ENCODE data around the gene SLC9A4. TPM values are rescaled to one million over a fixed set of nuclear protein-coding genes. Genes with fewer than 3 reads are reported as not detected.

Gene SLC9A4, protein sequence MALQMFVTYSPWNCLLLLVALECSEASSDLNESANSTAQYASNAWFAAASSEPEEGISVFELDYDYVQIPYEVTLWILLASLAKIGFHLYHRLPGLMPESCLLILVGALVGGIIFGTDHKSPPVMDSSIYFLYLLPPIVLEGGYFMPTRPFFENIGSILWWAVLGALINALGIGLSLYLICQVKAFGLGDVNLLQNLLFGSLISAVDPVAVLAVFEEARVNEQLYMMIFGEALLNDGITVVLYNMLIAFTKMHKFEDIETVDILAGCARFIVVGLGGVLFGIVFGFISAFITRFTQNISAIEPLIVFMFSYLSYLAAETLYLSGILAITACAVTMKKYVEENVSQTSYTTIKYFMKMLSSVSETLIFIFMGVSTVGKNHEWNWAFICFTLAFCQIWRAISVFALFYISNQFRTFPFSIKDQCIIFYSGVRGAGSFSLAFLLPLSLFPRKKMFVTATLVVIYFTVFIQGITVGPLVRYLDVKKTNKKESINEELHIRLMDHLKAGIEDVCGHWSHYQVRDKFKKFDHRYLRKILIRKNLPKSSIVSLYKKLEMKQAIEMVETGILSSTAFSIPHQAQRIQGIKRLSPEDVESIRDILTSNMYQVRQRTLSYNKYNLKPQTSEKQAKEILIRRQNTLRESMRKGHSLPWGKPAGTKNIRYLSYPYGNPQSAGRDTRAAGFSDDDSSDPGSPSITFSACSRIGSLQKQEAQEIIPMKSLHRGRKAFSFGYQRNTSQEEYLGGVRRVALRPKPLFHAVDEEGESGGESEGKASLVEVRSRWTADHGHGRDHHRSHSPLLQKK
- not detected for total RNA-seq
- long read RNA-seq, result 0 reads

DNA sequence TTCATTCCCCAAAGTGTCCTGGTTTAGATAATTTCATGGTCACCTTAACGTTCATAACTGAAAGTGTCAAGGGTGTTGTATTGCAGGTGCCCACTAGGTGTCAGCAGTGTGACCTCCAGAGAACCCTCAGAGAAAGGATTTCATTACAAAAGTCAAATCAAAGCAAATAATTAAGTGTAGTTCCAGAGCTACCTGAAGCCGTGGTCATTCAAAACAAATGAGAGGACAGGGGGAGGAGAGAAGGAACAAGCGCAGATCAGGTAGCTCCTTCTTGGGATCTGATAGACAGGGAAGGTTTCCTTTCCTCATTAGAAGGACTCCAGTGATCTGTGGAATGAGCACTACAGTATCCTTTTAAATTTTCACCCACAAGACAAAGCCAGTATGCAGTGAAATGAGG is at the start of gene SLC9A4:
TSS of gene SLC9A4 (plus strand) at position 207 of the 400 bp plus-strand sequence. CDS start 534 bp downstream, outside the sequence.
- ATAC-seq, result no peak
- intact Hi-C loops (cut with micrococcal nuclease), result loop anchor here (5.0 kb wide), 1 partner anchor 229 kb away; no protein-coding TSS in a partner anchor
- no peak for DNase-seq

DNA sequence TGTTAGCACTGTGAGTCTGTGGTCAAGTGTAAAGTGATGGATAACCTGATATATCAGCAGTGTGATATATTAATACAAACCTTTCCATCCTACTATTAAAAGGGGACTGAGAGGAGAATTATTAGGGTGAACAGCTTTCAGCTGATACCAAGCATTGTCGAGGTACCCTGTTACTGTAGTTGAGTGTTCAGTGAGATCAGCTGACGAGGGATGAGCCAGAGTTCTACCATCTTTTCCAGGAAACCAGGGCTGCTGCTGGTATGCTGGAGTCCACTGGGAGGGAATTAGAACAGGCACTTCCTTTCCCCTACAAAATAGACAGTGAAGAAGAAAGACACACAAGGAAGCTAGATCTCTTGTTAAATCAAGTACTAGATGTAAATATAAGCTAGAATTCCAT is 49.7 kb upstream of the SLC9A4 start:
- DNase-seq (no peak), ATAC-seq (no peak)
- intact Hi-C loops (cut with micrococcal nuclease), result no loop called here

DNA sequence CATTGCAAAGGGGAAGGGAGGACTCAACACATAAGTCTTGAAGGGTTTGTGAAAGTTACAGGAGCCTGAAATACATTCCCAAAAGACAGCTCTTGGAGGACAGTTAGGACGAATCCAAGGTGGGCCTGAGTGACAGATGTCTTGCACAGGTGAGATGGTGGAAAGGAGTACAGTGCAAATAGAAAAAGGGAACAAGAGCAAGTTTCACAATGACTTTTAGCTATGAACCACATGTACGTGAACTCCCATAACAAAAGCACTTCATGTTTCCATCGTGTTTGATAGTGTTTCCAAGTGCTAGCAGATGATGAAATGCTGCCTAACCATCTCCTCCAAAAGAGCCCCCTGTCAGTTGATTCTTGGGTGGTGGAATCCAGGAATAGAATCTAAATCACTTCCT is 48.3 kb upstream of the SLC9A4 start:
- ATAC-seq (no peak), DNase-seq (no peak)
- intact Hi-C loops (cut with micrococcal nuclease), result no loop called here

DNA sequence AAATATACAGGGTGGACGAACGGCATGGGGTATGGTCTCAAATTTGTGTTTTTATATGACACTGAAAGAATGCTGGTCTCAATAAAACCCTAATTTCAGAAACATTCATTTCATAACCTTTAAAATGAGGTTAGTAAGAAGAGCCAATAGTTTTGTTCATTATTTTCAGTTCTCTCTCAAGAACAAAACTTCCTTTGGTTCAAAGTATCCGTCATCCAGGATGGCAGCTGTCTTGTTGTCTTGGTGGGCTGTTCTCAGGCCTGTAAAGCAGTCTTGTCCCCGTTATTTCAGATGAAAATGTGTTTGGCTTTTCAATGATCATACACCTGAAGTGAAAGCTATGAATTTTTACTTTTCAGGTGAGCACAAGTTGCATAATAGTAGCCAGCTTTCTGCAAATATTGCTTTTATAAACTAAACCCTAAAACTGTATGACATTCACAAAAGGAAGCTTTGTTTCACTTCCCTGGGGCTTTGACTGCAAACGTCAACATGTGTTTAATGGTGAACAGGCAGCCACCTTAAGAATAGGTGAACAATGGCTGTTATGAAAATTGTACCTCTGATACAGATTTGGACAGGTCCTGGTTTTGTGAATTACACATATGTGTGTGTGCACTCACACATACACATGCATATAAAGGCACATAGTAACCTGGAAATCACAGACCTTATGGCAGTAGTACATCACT is 47.4 kb upstream of the SLC9A4 start:
- no peak for DNase-seq
- no peak for ATAC-seq
- intact Hi-C loops (cut with micrococcal nuclease), result no loop called here

DNA sequence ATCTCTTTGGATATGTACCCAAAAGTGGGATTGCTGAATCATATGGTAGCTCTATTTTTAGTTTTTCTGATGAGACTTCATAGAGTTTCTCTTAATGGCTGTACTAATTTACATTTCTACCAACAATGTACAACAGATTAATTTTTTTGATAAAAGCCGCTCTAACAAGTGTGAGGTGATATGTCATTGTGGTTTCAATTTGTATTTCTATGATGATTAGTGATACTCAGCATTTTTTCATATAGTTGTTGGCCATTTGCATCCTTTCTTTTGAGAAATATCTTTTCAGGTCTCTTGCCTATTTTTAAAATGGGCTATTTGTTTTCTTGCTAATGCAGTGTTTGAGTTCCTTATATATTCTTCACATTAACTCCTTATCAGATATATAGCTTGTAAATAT is 45.8 kb upstream of the SLC9A4 start:
- ATAC-seq, result no peak
- no peak for DNase-seq
- intact Hi-C loops (cut with micrococcal nuclease), result no loop called here

DNA sequence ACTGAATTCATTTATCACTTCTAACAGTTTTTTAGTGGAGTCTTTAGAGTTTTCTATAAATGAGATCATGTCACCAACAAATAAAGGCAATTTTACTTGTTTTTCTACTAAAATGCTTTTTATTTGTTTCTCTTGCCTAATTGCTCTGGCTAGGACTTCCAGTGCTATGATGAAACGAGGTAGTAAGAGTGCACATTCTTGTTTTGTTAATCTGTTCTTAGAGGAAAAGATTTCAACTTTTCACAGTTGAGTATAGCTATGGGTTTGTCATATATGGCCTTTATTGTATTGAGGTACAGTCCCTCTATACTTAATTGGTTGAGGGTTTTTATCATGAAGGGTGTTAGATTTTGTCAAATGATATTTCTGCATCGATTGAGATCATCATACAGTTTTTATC is 44.5 kb upstream of the SLC9A4 start:
- intact Hi-C loops (cut with micrococcal nuclease), result no loop called here
- ATAC-seq, result no peak
- no peak for DNase-seq

DNA sequence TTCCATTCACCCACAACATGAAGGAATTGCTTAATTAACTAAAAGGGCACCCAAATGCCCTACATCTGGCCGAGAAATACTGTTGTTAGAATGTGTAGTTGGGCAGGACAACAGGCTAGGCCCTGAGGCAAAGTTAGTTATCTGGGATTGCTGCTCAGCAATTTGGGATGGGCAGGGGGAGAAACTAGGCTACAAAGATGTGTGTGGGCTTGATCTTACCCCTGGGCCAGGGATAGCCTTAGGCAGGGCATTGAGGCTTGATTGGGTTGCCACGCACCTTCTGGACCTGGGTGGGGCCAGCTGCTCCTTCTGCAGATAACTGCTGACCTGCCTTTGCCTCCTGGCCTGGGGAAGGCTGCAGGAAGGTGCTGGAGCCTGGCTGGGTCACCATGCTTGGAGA is 40.6 kb upstream of the SLC9A4 start:
- no peak for ATAC-seq
- intact Hi-C loops (cut with micrococcal nuclease), result no loop called here
- no peak for DNase-seq

DNA sequence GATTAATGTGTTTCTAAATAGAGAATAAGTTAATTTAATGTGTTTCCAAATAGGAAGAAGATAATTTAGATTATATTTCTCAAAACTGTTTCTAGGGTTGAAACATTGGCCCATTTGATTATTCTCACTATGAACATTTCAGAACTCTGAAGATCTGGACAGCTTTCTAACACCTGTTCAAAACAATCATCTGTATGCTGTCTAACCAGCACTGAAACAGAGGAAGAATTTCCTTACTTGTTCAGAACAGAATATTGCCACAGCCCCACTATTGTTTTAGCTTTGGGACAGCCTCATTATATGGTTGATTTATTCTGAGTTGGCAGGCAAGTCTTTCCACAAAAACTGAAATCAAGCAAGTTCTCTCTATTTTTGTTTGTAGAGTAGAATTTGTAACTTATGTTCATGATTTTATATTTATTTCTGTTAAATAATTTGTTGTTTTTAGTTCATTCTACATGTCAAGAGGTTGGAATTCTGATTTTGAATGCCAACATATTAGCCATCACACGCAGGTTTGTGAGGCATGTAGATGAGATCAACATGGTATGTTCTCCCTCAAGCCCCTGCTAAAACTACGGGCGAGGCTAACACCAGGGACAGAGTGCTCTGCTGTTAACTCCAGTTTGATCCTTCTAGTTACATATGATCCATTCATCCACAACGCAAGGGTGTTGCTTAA is 38.9 kb upstream of the SLC9A4 start:
- DNase-seq (no peak), ATAC-seq (no peak)
- intact Hi-C loops (cut with micrococcal nuclease), result no loop called here

DNA sequence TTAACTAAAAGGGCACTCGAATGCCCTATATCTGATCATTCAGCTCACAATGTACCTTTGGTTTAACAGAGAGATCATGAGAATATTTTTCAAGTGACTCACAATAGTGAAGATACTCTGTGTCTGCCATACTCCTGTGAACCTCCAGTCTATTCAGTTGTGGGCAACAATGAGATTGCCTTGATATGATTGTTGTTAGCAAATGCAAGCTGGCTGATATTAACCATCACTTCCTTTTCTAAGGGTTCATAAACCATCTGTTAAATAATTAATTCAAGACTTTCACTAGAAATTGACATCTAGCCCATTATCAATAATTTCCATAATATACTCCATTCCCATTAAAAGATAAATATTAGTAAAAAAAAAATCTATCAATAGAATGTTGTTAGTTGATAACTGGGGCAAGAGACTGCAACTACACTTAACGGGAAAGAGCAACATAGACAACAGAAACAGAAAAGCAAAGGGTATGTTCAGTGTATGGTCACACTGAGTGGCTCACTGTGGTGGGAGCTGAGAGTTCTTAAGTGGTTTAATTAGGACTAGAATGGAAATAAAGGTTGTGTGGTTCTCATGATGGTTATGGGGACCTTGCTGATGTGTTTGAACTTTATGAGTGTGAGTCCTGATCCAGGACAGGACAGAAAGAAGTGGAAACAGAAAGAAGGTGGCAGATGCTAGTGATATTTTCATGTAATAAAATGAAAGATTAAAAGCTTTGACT is 38.2 kb upstream of the SLC9A4 start:
- ATAC-seq (no peak), DNase-seq (no peak)
- intact Hi-C loops (cut with micrococcal nuclease), result no loop called here

DNA sequence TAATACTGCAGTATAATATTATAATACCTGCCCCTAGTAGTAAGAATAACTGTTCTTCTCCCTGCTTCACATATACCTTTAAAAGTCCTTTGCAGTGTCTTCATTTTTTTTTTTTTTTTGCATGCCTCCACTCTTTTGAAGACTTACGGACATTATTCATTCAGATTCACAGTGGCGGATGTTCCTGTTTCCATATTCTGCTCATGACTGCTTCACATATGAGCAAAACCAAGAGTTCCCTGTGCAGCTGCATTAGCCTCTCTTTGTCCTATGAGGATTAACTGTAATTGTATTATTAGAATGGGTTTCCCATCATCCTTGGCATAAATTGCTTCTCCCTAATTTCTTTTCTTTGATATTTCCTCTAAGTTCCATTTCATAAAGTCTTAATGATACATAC is 37.3 kb upstream of the SLC9A4 start:
- no peak for ATAC-seq
- DNase-seq, result no peak
- intact Hi-C loops (cut with micrococcal nuclease), result no loop called here

DNA sequence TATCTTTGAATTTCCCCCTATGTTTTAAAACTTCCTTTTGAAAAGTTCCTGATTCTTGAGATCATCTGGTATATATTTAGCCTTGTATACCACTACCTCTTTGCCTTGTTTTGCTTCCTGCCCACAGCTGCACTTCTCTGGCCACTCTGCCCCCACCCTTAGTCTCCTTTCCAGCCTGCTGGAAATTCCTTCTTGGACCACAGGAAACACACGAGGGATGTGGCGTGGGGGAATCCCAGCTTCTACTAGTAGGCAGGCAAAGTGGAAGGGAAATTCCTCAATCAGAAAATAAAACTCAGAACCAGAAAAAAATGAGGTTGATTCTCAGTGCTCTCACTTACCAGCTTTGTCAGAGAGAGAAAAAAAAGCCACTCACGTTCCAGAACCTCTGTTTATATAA is 36.7 kb upstream of the SLC9A4 start:
- no peak for ATAC-seq
- intact Hi-C loops (cut with micrococcal nuclease), result no loop called here
- no peak for DNase-seq

DNA sequence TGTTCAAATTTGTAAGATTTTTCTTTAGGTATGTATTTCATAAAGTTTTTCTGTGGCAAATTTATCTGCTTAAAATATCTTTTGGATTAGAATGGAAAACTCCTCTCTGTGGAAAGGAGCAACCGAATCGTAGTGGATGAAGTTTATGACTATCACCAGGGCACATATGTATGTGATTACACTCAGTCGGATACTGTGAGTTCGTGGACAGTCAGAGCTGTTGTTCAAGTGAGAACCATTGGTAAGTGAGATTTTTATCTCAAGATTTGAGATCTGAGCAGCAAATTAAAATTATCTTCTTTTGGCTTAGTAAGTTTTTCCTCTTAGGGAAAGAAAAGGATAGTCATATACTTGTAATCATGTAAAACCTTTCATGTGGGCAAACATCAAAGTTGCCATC is 35.9 kb upstream of the SLC9A4 start:
- ATAC-seq, result no peak
- no peak for DNase-seq
- intact Hi-C loops (cut with micrococcal nuclease), result no loop called here

DNA sequence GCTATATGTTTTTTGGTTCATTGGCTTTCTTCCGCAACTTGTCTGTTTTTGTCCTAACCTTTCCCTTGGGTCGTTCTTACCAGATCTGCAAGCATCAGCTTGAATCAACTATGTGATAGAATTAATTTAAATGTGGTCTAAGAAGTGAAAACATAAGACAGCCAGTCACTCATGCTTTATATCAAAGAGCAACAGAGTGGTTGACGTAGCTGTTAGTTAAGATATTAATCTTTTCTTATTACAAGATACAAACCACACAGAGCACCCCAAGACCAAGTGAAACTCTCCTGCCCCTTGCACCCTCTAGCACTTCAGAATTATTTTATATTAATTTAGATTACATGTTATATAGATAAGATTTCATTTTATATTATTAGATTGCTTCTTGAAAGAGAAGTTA is 34.9 kb upstream of the SLC9A4 start:
- intact Hi-C loops (cut with micrococcal nuclease), result no loop called here
- DNase-seq (no peak), ATAC-seq (no peak)

DNA sequence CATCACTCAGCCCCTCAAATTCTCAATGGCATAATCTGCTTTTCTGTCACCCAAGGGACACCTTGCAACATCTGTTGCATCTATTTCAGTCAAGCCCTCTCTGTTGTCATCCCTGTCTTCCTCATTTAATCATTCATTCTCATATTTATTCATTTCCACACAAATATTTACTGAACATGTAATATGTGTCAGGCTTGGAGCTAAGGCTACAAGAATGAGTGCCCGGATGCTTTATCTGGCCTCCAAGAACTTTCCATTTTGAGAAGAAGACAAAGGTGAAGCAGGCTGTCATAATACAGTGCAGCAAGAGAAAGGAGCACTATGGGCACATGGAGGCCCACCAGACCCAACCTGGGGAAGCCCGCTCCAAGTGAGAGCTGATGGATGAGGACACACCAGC is 34.4 kb upstream of the SLC9A4 start:
- ATAC-seq (no peak), DNase-seq (no peak)
- intact Hi-C loops (cut with micrococcal nuclease), result no loop called here

DNA sequence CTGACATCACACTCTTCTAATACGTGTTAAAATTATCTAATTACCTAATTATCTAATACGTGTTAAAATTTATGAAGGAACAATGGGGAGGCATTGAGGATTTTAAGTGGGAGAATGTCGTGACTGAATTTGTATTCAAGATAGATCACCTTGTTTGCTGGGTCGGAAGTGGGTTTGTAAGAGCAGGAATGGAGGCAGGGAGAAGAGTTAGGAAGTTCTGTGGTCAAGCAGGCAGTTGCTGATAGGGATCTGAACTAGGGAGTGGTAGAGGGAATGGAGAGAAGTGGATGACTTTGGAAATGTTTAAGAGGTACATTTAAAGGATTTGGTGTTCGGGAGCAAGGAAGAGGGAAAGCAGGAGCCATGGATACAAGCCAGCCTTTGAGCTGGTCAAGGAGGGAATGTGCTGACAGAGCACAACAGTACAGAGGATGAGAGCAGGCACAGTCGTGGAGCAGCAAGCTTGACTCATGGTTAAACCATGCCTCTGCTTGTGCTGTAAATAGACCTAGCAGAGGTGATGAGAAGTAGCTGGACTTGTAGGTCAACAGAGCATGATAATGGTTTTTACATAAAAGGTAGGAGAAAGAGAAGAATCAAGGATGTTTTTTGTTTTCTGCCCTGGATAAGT is 33.8 kb upstream of the SLC9A4 start:
- ATAC-seq (peak; percentile 58), DNase-seq (no peak)
- intact Hi-C loops (cut with micrococcal nuclease), result no loop called here

DNA sequence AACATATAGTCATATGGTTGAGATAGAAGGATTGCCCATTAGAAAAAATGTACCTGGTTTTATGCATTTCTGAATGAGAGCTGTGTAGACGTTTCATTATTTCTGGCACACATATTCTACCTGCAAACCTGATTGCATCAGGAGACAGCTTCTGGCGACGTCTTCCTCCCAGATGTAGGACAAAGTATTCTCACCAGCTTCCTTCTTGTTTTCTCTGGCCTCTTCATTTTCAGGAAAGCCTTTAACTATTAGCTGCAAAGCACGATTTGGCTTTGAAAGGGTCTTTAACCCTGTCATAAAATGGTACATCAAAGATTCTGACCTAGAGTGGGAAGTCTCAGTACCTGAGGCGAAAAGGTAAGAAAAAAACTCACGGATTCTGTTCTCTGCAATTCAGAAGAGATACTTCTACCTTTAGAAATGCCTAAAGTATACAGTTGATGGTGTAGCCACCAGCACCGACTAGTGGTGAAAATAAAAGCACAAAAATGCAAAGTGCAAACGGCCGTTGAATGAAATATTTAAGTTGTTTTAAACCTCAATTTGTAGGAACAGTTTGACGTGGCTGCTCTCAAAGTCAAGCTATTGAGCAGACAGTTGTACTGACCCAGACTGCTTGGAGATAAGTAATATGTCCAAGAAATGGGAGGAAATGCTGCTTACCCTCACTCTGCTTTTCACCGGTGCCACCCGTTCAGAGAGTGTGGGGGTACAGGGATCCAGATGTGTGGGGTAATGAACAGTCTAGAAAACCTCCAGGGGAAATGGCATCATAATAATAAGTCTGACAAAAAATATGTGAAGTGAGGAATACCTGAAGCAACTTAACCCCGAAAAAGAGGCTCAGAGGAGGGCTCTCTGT is 29.8 kb upstream of the SLC9A4 start:
- intact Hi-C loops (cut with micrococcal nuclease), result loop anchor here (10.0 kb wide), 1 partner anchor 438 kb away; no protein-coding TSS in a partner anchor
- DNase-seq (no peak), ATAC-seq (peak; percentile 26)

DNA sequence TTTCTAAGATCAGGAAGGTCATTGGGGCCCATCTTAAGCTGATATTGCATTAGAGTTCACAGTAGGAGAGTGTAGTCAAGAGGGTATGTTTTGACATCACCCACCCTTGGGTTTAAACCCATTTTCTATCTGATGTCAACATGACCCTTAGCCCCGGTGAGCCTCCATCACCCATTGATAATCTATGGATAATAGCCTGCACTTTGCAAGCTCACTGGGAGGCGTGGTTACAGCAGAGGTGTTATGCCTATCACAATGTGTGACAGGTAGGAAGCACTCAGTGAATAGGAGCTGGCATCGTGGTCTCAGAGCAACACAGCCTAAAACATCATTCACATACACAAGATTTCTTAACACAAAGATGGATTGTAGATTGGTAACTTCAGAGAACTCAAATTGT is 28.8 kb upstream of the SLC9A4 start:
- intact Hi-C loops (cut with micrococcal nuclease), result loop anchor here (10.0 kb wide), 1 partner anchor 439 kb away; no protein-coding TSS in a partner anchor
- no peak for ATAC-seq
- no peak for DNase-seq
